WTC11 (cell line): Measurements from ENCODE around the gene SCML1. TPM values are rescaled to one million over a fixed set of nuclear protein-coding genes. Genes with fewer than 3 reads are reported as not detected.

Source experiments
- ATAC-seq: fragments of 200-7000 bp; cut with Tn5 transposase; 2 replicates; pipeline ENCODE4 v1.10.0; 2021; ENCODE audit warnings: mild to moderate bottlenecking, moderate library complexity
- CTCF ChIA-PET: fragments of 300-600 bp; sonication (Branson Sonifier 250); formaldehyde crosslinking; loops from one replicate; lab custom pipeline; 2021; ENCODE audit warnings: antibody characterized with exemption; lab: Charles Lee
- POLR2A ChIA-PET: fragments of 350-600 bp; sonication (Branson Sonifier 250); formaldehyde crosslinking; loops from one replicate; lab custom pipeline; 2021; ENCODE audit warnings: antibody characterized with exemption; lab: Charles Lee
- DNase-seq: peaks from one replicate; pipeline ENCODE4 v3.0.0; 2021; ENCODE audit warnings: low spot score
- H3K27ac Mint-ChIP-seq: 2 replicates; pipeline ENCODE4 v1.8.0; 2021; ENCODE audit warnings: mixed read lengths
- H3K27me3 Mint-ChIP-seq: 2 replicates; pipeline ENCODE4 v1.8.0; 2021; ENCODE audit warnings: low read depth, mild to moderate bottlenecking, moderate library complexity, mixed read lengths
- H3K36me3 Mint-ChIP-seq: 2 replicates; pipeline ENCODE4 v1.8.0; 2021; ENCODE audit warnings: mixed read lengths
- H3K4me1 Mint-ChIP-seq: 2 replicates; pipeline ENCODE4 v1.8.0; 2022; ENCODE audit warnings: mixed read lengths
- H3K4me3 Mint-ChIP-seq: 2 replicates; pipeline ENCODE4 v1.8.0; 2021; ENCODE audit warnings: mild to moderate bottlenecking, moderate library complexity, mixed read lengths
- H3K9me3 Mint-ChIP-seq: 2 replicates; pipeline ENCODE4 v1.8.0; 2021; ENCODE audit warnings: mixed read lengths
- CBFB ChIP-seq: sonication (generic); formaldehyde crosslinking; IDR thresholded peaks from 2 replicates; pipeline ENCODE4 v1.8.1; 2022; ENCODE audit warnings: mild to moderate bottlenecking, low read depth, missing genetic modification reagents
- EMX1 ChIP-seq: fragments of 250-450 bp; sonication (Bioruptor Pico); IDR thresholded peaks from 2 replicates; pipeline ENCODE4 v1.8.0; 2021; ENCODE audit warnings: mild to moderate bottlenecking
- HMGA2 ChIP-seq: fragments of 250-450 bp; sonication (Bioruptor Pico); IDR thresholded peaks from 2 replicates; pipeline ENCODE4 v1.4.0; 2021; ENCODE audit warnings: mild to moderate bottlenecking, moderate library complexity
- NFE2L1 ChIP-seq: sonication (generic); formaldehyde crosslinking; IDR thresholded peaks from 2 replicates; pipeline ENCODE4 v1.8.1; 2023; ENCODE audit warnings: missing genetic modification reagents
- NR3C1 ChIP-seq: sonication (generic); formaldehyde crosslinking; conservative IDR thresholded peaks from 2 replicates; pipeline ENCODE4 v1.8.1; 2023; ENCODE audit warnings: low read depth, mild to moderate bottlenecking, missing genetic modification reagents
- SOX15 ChIP-seq: fragments of 250-450 bp; sonication (Bioruptor Pico); IDR thresholded peaks from 2 replicates; pipeline ENCODE4 v1.9.0; 2021; ENCODE audit warnings: mild to moderate bottlenecking
- TEAD1 ChIP-seq: sonication (generic); formaldehyde crosslinking; IDR thresholded peaks from 2 replicates; pipeline ENCODE4 v1.8.0; 2022; ENCODE audit warnings: mild to moderate bottlenecking, missing genetic modification reagents
- TEAD4 ChIP-seq: sonication (generic); formaldehyde crosslinking; IDR thresholded peaks from 2 replicates; pipeline ENCODE4 v1.8.0; 2022; ENCODE audit warnings: mild to moderate bottlenecking, missing genetic modification reagents
- TP53 ChIP-seq: sonication (generic); formaldehyde crosslinking; IDR thresholded peaks from 2 replicates; pipeline ENCODE4 v1.8.1; 2023; ENCODE audit warnings: mild to moderate bottlenecking, missing genetic modification reagents
- ZNF423 ChIP-seq: fragments of 250-450 bp; sonication (Bioruptor Pico); IDR thresholded peaks from 2 replicates; pipeline ENCODE4 v2.1.2; 2022; ENCODE audit warnings: mild to moderate bottlenecking, moderate library complexity
- total RNA-seq: library from RNA; stranded (reverse); gene quantifications from 3 replicates; pipeline ENCODE4 v1.2.3, GENCODE V29; 2021
- TF ChIP-seq, protein P1 (sequence below): fragments of 250-450 bp; sonication (Bioruptor Pico); IDR thresholded peaks from 2 replicates; pipeline ENCODE4 v1.9.0; 2021; ENCODE audit warnings: mild to moderate bottlenecking
- TF ChIP-seq, protein P2 (sequence below): sonication (generic); formaldehyde crosslinking; IDR thresholded peaks from 2 replicates; pipeline ENCODE4 v1.8.1; 2023; ENCODE audit warnings: mild to moderate bottlenecking, missing genetic modification reagents
- TF ChIP-seq, protein P3 (sequence below): sonication (generic); formaldehyde crosslinking; IDR thresholded peaks from 2 replicates; pipeline ENCODE4 v1.8.0; 2022; ENCODE audit warnings: missing genetic modification reagents
- TF ChIP-seq, protein P4 (sequence below): sonication (generic); formaldehyde crosslinking; IDR thresholded peaks from 2 replicates; pipeline ENCODE4 v1.8.1; 2022; ENCODE audit warnings: low read depth, missing genetic modification reagents, borderline replicate concordance
- TF ChIP-seq, protein P5 (sequence below): sonication (generic); formaldehyde crosslinking; IDR thresholded peaks from 2 replicates; pipeline ENCODE4 v1.8.1; 2023; ENCODE audit warnings: mild to moderate bottlenecking, missing genetic modification reagents, borderline replicate concordance
- TF ChIP-seq, protein P6 (sequence below): sonication (generic); formaldehyde crosslinking; IDR thresholded peaks from 2 replicates; pipeline ENCODE4 v1.8.0; 2022; ENCODE audit warnings: mild to moderate bottlenecking, missing genetic modification reagents
- TF ChIP-seq, protein P7 (sequence below): sonication (generic); formaldehyde crosslinking; IDR thresholded peaks from 2 replicates; pipeline ENCODE4 v1.8.0; 2022; ENCODE audit warnings: mild to moderate bottlenecking, missing genetic modification reagents

Gene SCML1
- total RNA-seq, 1 experiment from 2014 or later = 2.3 TPM

DNA sequence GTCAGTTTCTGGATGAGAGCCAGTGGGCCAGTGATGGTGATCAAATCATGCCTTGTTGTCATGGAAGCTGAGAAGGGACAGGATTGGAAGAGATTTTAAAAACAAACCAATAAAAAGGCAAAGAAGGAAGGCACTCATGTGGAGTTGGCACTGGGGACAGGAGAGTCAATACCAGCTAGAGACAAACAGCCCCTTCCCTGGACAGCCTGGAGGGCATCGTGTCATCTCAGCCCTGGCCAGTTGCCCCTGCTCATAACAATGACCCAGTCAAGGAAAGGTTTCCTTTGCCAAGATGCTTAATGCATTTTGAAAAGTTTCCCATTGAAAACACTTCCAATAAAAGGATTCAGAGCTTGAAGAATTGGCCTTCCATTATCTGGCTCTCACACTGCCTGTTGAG lies 55.5 kb downstream of the SCML1 start:
- Mint-ChIP-seq H3K4me1 (peaks cover 23% of the 10 kb centered on the region), H3K27ac (no peak overlapping the region), H3K36me3 (no peaks in the 10 kb centered on the region), H3K4me3 (no peak overlapping the region), H3K27me3 (no peaks in the 10 kb centered on the region; the same call in 1 of the 2 replicates), H3K9me3 (no peaks in the 10 kb centered on the region)
- ChIA-PET CTCF (no interaction called here), POLR2A (no interaction called here)
- DNase-seq (no peak), ATAC-seq (no peak)
- no peak for TF ChIP-seq NR3C1 (CRISPR knock-in tag)
- TF ChIP-seq, protein P1, sequence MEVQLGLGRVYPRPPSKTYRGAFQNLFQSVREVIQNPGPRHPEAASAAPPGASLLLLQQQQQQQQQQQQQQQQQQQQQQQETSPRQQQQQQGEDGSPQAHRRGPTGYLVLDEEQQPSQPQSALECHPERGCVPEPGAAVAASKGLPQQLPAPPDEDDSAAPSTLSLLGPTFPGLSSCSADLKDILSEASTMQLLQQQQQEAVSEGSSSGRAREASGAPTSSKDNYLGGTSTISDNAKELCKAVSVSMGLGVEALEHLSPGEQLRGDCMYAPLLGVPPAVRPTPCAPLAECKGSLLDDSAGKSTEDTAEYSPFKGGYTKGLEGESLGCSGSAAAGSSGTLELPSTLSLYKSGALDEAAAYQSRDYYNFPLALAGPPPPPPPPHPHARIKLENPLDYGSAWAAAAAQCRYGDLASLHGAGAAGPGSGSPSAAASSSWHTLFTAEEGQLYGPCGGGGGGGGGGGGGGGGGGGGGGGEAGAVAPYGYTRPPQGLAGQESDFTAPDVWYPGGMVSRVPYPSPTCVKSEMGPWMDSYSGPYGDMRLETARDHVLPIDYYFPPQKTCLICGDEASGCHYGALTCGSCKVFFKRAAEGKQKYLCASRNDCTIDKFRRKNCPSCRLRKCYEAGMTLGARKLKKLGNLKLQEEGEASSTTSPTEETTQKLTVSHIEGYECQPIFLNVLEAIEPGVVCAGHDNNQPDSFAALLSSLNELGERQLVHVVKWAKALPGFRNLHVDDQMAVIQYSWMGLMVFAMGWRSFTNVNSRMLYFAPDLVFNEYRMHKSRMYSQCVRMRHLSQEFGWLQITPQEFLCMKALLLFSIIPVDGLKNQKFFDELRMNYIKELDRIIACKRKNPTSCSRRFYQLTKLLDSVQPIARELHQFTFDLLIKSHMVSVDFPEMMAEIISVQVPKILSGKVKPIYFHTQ (CRISPR knock-in tag) = no peak
- TF ChIP-seq, protein P2, sequence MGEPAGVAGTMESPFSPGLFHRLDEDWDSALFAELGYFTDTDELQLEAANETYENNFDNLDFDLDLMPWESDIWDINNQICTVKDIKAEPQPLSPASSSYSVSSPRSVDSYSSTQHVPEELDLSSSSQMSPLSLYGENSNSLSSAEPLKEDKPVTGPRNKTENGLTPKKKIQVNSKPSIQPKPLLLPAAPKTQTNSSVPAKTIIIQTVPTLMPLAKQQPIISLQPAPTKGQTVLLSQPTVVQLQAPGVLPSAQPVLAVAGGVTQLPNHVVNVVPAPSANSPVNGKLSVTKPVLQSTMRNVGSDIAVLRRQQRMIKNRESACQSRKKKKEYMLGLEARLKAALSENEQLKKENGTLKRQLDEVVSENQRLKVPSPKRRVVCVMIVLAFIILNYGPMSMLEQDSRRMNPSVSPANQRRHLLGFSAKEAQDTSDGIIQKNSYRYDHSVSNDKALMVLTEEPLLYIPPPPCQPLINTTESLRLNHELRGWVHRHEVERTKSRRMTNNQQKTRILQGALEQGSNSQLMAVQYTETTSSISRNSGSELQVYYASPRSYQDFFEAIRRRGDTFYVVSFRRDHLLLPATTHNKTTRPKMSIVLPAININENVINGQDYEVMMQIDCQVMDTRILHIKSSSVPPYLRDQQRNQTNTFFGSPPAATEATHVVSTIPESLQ (CRISPR knock-in tag) = no peak
- TF ChIP-seq ZNF423 (CRISPR knock-in tag) = no peak
- TF ChIP-seq, protein P3, sequence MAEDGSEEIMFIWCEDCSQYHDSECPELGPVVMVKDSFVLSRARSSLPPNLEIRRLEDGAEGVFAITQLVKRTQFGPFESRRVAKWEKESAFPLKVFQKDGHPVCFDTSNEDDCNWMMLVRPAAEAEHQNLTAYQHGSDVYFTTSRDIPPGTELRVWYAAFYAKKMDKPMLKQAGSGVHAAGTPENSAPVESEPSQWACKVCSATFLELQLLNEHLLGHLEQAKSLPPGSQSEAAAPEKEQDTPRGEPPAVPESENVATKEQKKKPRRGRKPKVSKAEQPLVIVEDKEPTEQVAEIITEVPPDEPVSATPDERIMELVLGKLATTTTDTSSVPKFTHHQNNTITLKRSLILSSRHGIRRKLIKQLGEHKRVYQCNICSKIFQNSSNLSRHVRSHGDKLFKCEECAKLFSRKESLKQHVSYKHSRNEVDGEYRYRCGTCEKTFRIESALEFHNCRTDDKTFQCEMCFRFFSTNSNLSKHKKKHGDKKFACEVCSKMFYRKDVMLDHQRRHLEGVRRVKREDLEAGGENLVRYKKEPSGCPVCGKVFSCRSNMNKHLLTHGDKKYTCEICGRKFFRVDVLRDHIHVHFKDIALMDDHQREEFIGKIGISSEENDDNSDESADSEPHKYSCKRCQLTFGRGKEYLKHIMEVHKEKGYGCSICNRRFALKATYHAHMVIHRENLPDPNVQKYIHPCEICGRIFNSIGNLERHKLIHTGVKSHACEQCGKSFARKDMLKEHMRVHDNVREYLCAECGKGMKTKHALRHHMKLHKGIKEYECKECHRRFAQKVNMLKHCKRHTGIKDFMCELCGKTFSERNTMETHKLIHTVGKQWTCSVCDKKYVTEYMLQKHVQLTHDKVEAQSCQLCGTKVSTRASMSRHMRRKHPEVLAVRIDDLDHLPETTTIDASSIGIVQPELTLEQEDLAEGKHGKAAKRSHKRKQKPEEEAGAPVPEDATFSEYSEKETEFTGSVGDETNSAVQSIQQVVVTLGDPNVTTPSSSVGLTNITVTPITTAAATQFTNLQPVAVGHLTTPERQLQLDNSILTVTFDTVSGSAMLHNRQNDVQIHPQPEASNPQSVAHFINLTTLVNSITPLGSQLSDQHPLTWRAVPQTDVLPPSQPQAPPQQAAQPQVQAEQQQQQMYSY = no peak
- no peak for TF ChIP-seq TEAD1 (CRISPR knock-in tag)
- TF ChIP-seq, protein P4, sequence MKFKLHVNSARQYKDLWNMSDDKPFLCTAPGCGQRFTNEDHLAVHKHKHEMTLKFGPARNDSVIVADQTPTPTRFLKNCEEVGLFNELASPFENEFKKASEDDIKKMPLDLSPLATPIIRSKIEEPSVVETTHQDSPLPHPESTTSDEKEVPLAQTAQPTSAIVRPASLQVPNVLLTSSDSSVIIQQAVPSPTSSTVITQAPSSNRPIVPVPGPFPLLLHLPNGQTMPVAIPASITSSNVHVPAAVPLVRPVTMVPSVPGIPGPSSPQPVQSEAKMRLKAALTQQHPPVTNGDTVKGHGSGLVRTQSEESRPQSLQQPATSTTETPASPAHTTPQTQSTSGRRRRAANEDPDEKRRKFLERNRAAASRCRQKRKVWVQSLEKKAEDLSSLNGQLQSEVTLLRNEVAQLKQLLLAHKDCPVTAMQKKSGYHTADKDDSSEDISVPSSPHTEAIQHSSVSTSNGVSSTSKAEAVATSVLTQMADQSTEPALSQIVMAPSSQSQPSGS (CRISPR knock-in tag) = no peak
- no peak for TF ChIP-seq EMX1 (CRISPR knock-in tag)

DNA sequence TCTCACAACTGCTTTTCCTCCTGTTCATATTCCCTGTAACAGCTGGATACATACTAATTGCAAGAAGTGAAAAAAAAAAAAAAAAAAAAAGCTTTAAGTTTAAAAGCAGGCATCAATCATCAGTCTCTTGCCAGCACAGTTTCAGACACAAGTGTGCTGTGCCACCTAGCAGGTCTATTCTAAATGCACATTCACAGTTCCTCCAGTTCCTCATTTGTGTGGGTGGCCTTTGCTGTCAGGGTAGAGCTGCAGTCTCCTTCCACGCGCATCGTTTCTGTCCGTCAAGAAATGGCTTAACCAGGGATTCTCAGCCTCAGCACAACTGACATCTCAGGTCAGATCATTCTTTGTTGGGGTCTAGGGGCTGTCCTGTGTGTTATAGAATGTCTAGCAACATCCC lies 61.6 kb downstream of the SCML1 start:
- Mint-ChIP-seq H3K4me1 (peaks cover 4% of the 10 kb centered on the region; the same call in 1 of the 2 replicates), H3K4me3 (no peak overlapping the region), H3K9me3 (no peaks in the 10 kb centered on the region), H3K27me3 (no peaks in the 10 kb centered on the region), H3K36me3 (no peaks in the 10 kb centered on the region), H3K27ac (no peak overlapping the region)
- ChIA-PET POLR2A (no interaction called here), CTCF (interaction anchor here (1.2 kb wide), 1 partner anchor 11 kb away, joined by 5 read pairs; no protein-coding TSS in a partner anchor)
- DNase-seq (no peak), ATAC-seq (no peak)
- no peak for TF ChIP-seq TP53 (CRISPR knock-in tag)
- TF ChIP-seq NFE2L1 = no peak
- TF ChIP-seq, protein P1 (CRISPR knock-in tag) = no peak
- TF ChIP-seq HMGA2 = no peak
- TF ChIP-seq SOX15 = no peak
- TF ChIP-seq, protein P5, sequence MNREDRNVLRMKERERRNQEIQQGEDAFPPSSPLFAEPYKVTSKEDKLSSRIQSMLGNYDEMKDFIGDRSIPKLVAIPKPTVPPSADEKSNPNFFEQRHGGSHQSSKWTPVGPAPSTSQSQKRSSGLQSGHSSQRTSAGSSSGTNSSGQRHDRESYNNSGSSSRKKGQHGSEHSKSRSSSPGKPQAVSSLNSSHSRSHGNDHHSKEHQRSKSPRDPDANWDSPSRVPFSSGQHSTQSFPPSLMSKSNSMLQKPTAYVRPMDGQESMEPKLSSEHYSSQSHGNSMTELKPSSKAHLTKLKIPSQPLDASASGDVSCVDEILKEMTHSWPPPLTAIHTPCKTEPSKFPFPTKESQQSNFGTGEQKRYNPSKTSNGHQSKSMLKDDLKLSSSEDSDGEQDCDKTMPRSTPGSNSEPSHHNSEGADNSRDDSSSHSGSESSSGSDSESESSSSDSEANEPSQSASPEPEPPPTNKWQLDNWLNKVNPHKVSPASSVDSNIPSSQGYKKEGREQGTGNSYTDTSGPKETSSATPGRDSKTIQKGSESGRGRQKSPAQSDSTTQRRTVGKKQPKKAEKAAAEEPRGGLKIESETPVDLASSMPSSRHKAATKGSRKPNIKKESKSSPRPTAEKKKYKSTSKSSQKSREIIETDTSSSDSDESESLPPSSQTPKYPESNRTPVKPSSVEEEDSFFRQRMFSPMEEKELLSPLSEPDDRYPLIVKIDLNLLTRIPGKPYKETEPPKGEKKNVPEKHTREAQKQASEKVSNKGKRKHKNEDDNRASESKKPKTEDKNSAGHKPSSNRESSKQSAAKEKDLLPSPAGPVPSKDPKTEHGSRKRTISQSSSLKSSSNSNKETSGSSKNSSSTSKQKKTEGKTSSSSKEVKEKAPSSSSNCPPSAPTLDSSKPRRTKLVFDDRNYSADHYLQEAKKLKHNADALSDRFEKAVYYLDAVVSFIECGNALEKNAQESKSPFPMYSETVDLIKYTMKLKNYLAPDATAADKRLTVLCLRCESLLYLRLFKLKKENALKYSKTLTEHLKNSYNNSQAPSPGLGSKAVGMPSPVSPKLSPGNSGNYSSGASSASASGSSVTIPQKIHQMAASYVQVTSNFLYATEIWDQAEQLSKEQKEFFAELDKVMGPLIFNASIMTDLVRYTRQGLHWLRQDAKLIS = no peak
- TF ChIP-seq, protein P6, sequence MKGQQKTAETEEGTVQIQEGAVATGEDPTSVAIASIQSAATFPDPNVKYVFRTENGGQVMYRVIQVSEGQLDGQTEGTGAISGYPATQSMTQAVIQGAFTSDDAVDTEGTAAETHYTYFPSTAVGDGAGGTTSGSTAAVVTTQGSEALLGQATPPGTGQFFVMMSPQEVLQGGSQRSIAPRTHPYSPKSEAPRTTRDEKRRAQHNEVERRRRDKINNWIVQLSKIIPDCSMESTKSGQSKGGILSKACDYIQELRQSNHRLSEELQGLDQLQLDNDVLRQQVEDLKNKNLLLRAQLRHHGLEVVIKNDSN = no peak
- TF ChIP-seq TEAD4 = no peak
- TF ChIP-seq, protein P7, sequence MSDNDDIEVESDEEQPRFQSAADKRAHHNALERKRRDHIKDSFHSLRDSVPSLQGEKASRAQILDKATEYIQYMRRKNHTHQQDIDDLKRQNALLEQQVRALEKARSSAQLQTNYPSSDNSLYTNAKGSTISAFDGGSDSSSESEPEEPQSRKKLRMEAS (CRISPR knock-in tag) = no peak
- TF ChIP-seq CBFB (CRISPR knock-in tag) = no peak
